ENCODE results near the gene SSC4D. TPM values are rescaled to one million over a fixed set of nuclear protein-coding genes. Genes with fewer than 3 reads are reported as not detected.
A peak's percentile ranks its signal among the peaks of the same experiment; 100 is the strongest.

Gene SSC4D
- total RNA-seq, 4 donors from 2014 or later = 0.39 to 0.66 (median 0.46) TPM; not detected in 1

DNA sequence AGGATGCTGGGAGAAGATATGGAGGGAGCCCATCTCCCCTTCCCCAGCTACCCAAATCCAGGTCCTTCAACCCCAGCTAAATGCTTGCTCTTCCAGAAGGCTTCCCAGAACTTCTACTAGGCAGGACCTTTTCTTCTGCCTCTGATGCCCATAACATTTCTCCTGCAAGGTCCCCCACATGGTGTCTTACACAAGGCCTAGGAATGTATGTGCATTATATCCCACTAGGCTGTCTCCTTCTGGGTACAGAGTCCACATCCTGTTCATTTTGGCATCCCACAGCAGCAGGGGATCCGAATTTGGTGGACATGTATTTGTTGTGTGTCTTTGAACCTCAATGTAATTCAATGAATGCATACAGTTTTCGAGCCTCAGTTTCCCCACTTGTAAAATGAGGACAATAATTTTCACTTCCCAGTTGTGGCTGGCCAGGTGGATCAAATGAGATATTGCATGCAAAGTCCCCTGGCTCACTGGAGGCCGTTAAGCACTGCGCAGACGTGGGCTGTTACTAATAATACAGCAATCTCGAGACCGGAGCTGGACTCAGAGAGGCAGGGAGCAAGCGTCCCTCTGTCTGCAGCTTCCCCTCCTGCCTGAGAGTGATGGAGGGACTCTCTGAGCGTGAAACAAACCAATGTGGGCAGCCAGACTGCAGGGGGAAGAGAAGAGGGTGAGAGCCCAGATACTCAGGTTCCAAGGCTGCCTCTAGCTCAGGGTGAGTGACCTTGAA is 32.1 kb downstream of the SSC4D start:
- no peak overlapping the region for H3K27ac ChIP-seq (replicated peaks in 1 of 4)

DNA sequence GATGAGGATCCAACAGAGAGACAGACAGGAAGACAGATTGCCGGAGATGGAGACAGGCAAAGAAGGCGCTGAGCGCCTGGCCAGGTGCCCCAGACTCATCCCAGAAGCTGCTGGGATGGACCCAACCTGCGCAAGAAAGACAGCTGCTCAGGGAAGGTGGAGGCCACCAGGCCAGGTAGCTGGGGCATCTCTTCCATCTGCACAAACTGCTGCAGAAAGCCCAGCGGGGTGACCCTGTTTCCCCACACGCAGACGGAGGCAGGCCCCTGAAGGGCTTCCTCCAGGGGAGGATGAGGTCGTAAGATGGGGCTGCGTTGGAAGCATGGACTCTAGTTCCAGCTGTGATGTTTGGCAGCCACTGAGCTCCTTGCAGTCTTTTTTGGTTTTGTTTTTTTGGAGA is 34.2 kb downstream of the SSC4D start:
- WGBS = 91% methylated on average over 8 of the region's 9 CpGs
- Histone ChIP-seq H3K36me3 (no peaks in the 10 kb centered on the region), H3K4me3 (no peak overlapping the region), H3K4me1 (peaks cover 24 to 25% (median 24%) of the 10 kb centered on the region in 4 donors), H3K27me3 (no peaks in the 10 kb centered on the region), H3K27ac (replicated peaks in 1 of 4) (no peak overlapping the region), H3K9me3 (no peaks in the 10 kb centered on the region)
- intact Hi-C loops (cut with DNase I) = no loop called here
- TF ChIP-seq POLR2A (IDR thresholded peaks at IDR 0.05; ENCODE audit: low read depth) (no peak), POLR2AphosphoS5 (IDR thresholded peaks at IDR 0.05) (no peak), EP300 (IDR thresholded peaks at IDR 0.05) (no peak)
- TF ChIP-seq, protein P1, sequence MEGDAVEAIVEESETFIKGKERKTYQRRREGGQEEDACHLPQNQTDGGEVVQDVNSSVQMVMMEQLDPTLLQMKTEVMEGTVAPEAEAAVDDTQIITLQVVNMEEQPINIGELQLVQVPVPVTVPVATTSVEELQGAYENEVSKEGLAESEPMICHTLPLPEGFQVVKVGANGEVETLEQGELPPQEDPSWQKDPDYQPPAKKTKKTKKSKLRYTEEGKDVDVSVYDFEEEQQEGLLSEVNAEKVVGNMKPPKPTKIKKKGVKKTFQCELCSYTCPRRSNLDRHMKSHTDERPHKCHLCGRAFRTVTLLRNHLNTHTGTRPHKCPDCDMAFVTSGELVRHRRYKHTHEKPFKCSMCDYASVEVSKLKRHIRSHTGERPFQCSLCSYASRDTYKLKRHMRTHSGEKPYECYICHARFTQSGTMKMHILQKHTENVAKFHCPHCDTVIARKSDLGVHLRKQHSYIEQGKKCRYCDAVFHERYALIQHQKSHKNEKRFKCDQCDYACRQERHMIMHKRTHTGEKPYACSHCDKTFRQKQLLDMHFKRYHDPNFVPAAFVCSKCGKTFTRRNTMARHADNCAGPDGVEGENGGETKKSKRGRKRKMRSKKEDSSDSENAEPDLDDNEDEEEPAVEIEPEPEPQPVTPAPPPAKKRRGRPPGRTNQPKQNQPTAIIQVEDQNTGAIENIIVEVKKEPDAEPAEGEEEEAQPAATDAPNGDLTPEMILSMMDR (IDR thresholded peaks at IDR 0.05) = no peak
- no peak for DNase-seq (ENCODE audit: extremely low spot score)

More for the DNA sequence above, 32.1 kb downstream of the SSC4D start:
- Histone ChIP-seq H3K4me1 (peaks cover 32 to 35% (median 32%) of the 10 kb centered on the region in 4 donors), H3K36me3 (no peaks in the 10 kb centered on the region), H3K4me3 (no peak overlapping the region), H3K27me3 (no peaks in the 10 kb centered on the region), H3K9me3 (no peaks in the 10 kb centered on the region)
- intact Hi-C loops (cut with DNase I) = no loop called here
- DNase-seq (ENCODE audit: extremely low spot score) = no peak
- TF ChIP-seq POLR2A (IDR thresholded peaks at IDR 0.05; ENCODE audit: low read depth) (no peak), POLR2AphosphoS5 (IDR thresholded peaks at IDR 0.05) (no peak), EP300 (IDR thresholded peaks at IDR 0.05) (no peak)
- TF ChIP-seq, protein P1 (IDR thresholded peaks at IDR 0.05) = no peak
- 68% methylated on average over 9 of the region's 9 CpGs for WGBS

DNA sequence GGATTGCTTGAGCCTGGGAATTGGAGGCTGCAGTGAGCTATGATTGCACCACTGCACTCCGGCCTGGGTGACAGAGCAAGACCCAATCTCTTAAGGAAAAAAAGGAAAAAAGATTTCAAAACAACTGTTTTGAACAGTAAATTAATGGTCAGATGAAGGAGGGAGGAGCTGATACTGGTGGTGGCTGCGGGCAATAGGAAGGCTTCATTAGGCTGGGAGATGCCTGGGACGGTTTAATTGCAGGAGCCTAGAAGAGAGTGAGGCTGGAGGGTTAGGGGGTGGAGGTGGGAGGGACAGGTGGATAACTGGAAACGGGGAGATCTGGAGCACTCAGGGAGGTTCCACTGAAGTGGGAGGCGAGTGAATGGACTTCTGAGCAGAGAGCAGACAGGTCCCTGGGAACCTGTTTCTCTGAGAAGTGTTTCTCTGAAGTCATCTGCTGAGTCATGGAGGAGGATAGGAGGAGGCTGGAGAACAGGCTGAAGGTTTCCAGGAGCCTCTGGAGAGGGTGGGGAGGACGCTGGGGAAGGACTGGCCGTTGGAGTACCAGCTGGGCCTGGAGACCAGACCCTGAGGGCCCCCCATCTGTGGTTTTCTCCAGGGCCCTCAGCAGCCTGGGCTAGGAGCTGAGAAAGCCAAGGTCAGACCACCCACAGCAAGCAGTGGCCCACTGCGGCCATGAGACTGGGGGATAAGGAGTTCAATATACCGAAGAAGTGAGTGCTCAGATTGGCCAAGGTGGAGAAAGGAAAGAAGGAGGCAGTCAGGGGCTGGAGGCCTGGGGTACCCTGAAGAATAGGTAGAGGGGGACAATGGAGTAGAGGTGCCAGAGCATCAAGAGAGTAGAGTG is 36.3 kb downstream of the SSC4D start:
- intact Hi-C loops (cut with DNase I) = no loop called here
- 71% methylated on average over 9 of the region's 9 CpGs for WGBS

DNA sequence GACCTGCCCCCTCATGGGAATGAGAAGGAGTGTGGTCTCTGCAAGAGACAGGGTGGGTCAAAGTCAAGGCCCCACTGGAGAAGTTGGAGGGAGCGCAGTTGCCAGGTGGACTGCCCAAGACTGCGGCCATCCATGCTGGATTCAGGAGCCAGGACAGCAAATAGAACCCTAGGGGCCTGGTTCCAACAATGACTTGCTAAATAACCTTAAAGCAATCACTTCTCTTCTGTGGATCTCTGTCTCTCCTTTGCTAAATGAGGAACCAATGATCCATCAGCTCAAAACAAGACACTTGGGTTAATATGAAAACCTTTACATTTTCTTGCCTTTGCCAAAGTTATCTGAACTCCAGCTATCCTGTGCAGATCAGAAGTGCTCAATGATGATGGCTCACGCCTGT is 38.1 kb downstream of the SSC4D start:
- intact Hi-C loops (cut with DNase I) = no loop called here
- no peak overlapping the region for H3K4me3 ChIP-seq
- no peaks in the 10 kb centered on the region for H3K27me3 ChIP-seq
- H3K4me1 ChIP-seq = peaks cover 1 to 12% (median 10%) of the 10 kb centered on the region in 4 donors
- no peaks in the 10 kb centered on the region for H3K9me3 ChIP-seq
- H3K36me3 ChIP-seq = no peaks in the 10 kb centered on the region
- TF ChIP-seq, protein P1 (IDR thresholded peaks at IDR 0.05) = no peak
- TF ChIP-seq POLR2A (IDR thresholded peaks at IDR 0.05; ENCODE audit: low read depth) (no peak), POLR2AphosphoS5 (IDR thresholded peaks at IDR 0.05) (no peak), EP300 (IDR thresholded peaks at IDR 0.05) (no peak)
- 98% methylated on average over 3 of the region's 3 CpGs for WGBS
- no peak overlapping the region for H3K27ac ChIP-seq (replicated peaks in 1 of 4)
- DNase-seq (ENCODE audit: extremely low spot score) = no peak

More for the DNA sequence above, 36.3 kb downstream of the SSC4D start:
- H3K4me1 ChIP-seq = peaks cover 8 to 11% (median 11%) of the 10 kb centered on the region in 4 donors
- no peak for TF ChIP-seq EP300 (IDR thresholded peaks at IDR 0.05)
- TF ChIP-seq POLR2AphosphoS5 (IDR thresholded peaks at IDR 0.05) = peak in 1 of 2 donors; percentile 57
- TF ChIP-seq, protein P1 (IDR thresholded peaks at IDR 0.05) = no peak
- no peak for TF ChIP-seq POLR2A (IDR thresholded peaks at IDR 0.05; ENCODE audit: low read depth)
- H3K27me3 ChIP-seq = no peaks in the 10 kb centered on the region
- H3K9me3 ChIP-seq = no peaks in the 10 kb centered on the region
- H3K36me3 ChIP-seq = no peaks in the 10 kb centered on the region
- H3K27ac ChIP-seq (replicated peaks in 1 of 4) = peak overlapping the region in 2 of 4 donors; percentile 26 to 44
- no peak overlapping the region for H3K4me3 ChIP-seq
- DNase-seq (ENCODE audit: extremely low spot score) = no peak
